M059J (cell line): ENCODE results near the gene NOTCH3. TPM values are rescaled to one million over a fixed set of nuclear protein-coding genes. Genes with fewer than 3 reads are reported as not detected.

Source experiments
- DNase-seq: peaks from one replicate; pipeline ENCODE4 v3.0.0-alpha.2; 2012; ENCODE audit warnings: low read depth
- total RNA-seq: library from RNA; depleted of rRNA; stranded (reverse); fragments of >200 nt; shearing (Covaris generic); gene quantifications from 2 replicates; pipeline ENCODE4 v1.2.3, GENCODE V29; 2014

Gene NOTCH3
- total RNA-seq, 1 experiment from 2014 or later, result 2.4 TPM

DNA sequence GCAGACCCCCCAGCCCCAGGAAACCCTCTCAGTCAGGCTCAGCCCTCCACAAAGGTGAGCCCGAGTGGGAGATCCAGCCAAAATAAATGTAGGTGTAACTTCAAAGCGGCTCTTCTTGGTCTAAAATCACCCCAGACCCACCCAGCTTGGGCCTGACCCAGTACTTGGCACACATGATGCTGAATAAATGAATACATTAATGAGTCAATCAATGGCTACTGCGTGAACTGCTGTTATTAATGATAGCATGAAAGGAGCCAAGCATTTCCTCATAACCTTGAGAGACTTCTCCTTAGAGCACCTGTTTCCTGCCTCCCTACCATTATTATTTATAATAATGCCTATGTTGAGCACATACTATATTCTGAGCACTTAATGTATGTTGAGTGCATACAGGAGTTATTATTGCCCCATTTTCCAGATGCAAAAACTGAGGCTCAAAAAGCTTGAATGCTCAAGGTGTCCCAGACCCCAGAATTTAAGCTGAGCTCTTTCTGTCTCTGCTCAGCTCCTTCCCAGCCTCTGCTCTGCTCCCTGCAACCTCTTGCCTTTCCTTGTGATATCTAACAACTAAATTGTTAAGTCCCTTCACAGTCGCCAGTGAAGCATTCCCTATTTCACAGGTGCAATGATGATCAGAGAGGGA is 4.3 kb downstream of the NOTCH3 start:
- no peak for DNase-seq

DNA sequence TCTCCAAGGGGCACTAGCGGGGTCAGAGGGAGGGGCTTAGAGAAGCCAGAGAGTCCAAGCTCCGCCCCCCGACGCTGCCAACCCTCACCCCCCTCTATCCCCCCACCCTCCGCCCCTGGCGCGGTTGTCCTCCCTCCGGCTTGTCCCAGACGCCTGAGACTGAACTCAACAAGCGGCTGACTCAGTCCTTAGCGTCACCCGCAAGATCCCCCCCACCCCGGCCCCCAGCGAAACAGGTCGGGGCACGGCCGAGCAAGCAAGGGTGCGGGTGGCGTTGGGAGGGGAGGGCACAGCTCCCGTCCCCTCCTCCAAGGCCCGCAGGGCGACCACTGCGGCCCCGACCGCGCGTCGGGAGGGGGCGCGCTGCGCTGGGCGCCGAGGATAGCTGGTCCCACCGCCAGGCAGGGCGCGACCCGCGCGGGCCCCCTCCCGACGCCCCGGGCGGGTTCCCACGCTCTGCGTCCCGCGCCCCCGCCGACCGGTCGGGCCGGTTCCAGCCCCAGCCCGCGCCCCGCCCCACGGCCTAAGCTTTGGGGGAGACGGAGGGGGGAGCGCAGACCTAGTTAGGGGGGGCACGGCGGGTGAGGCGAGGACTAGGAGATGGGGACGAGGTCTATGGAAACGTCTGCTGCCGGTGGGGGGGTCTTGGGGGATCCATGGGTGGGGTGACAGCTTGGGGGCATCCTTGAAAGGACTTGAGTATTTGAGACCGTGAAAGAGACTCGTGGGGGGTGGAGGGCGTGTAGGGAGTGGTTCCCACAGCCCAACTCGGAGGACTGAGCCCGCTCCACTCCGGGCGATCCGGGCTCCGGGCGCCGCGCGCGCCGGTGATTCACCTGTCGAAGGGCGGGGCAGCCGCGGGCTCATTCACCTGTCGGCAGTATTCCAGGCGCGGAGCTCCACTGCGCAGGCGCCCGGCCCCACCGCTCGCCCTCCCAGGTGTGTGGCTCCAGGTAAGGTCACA is 5.1 kb downstream of the NOTCH3 start:
- peak; percentile 62 for DNase-seq

DNA sequence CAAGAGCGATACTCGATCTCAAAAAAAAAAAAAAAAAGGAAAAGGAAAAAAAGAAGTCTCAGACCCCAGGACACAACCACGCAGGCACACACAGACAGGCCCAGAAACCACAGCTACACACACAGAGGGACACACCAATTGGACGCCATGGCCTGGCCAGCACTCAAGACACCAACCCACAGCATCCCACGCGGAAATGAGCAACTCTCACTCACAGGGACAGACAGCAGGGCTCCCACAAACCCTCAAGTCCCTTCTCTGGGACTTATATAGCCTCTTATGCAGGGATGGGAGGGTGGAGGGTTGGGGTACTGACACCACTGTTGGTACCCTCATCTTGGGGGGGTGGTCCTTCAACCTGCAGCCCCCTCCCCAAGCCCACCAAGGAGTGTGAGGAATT is 5.9 kb downstream of the NOTCH3 start:
- DNase-seq, result peak; percentile 36

DNA sequence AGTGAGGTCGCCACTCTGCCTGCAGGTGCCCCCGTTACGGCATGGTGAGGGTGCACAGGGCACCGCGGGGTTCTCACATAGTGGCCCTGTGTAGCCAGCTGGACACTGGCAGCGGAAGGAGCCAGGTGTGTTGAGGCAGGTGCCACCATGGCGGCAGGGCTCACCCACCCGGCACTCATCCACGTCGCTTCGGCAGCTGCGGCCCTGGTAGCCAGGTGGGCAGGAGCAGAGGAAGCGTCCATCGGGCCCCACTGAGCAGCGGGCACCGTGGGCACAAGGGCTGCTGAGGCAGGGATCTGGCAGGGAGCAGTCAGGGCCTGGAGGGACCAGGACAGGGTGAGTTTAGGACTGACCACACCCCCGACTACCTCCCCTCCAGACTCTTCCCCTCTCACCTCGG is 8.8 kb downstream of the NOTCH3 start:
- no peak for DNase-seq

DNA sequence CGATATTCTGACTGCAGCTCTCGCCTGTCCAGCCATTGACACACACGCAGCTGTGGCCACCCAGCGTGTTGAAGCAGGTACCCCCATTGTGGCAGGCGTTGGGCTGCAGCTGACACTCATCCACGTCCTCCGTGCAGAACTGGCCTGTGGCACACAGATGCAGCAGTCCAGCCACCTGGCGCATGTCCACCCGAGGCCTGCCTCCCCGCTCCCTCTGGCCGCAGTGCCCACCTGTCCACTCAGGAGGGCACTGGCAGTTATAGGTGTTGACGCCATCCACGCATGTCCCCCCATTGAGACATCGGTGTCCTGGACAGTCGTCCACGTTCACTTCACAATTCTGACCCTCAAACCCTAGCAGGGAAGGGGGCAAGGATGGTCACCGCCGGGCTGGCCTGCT is 9.3 kb downstream of the NOTCH3 start:
- DNase-seq, result no peak

DNA sequence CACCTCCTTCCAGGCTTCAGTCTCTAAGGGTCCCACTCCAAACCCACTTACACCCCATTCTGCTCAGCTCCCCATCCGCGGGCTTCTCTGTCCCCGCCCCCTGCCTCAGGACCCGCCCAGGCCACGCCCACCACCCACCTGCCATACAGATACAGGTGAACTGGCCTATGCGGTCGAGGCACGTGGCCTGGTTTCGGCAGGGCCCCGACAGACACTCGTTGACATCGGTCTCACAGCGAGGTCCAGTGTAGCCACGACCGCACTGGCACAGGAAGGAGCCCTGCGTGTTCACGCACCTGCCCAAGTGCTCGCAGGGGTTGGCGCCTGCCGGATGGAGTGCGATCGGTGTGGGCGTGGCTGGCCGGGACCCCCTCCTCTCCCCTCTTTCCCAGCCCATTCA is 11.9 kb downstream of the NOTCH3 start:
- DNase-seq, result no peak

DNA sequence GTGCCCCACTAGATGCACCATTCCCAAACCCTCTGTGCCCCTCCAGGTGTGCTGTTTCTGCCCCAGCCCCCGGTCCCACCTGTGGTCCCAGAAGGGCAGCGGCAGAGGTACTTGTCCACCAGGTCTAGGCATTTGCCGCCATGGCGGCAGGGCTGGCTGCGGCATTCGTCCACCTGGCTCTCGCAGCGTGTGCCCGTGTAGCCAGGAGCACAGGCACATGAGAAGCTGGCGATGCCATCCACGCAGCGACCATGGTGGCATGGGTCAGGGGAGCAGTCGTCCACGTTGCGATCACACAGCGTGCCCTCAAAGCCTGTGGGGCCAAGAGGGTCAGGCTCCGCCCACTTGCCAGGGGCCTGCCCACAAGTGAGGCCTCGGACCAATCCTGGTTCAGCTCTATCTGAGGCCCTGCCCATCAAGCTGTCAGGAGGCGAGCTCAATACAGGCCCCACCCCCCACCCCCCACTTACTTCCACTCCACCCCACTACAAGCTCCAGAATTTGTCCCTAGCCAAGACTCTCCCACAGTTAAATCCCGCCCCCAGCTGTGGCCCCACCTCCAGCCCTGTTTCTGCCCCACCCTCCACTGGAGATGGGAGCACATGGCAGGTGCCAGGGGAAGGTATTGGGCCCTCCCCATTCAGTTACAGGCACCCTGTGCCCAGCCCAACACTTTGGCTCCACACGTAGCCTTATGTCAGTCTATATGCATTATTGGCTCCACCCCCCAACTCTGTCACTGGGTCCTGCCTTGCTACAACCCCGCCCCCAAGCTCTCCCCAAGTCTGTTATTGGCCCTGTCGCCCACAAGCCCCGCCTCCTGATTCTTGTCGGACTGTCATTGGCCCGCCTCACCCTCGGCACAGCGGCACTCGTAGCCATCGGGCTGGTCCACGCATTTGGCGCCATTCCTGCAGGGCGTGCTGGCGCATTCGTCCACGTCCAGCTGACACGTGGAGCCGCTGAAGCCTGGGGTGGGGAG is 13.5 kb downstream of the NOTCH3 start:
- no peak for DNase-seq

DNA sequence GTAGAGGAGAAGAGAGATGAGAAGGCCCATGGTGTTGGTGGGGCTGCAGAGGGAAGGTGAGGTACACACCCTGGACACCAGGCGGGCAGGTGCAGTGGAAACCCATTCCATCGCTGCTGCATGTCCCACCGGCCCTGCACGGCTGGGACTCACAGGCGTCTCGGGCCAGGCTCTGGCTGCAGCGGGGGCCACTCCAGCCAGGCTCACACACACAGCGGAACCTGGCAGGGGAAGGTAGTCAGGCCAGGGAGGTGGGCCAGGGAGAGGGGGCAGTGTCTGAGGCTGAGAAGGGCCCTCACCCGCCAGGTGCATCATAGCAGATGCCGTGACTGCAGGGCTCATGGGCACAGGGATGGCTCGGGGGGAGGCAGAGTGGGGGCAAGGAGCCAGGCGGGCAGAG is 15.6 kb downstream of the NOTCH3 start:
- DNase-seq, result no peak

DNA sequence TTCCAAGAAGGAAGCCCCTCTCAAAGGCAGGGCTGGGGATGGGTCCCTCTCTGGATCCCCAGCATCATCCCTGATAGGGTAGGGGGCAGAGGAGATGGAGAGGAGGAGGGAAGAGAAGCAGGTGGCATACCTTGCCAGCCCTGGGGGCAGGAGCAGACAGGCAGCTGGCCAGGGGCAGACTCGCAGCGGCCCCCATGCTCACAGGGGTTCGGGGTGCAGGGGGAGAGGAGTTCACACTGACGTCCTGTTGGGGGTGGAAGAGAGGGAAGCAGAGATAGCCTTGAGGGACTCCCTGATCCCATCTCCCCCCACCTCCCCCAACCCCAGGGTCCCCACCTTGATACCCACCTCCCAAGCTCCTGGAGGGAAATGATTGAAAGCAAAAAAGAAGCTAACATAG is 16.0 kb downstream of the NOTCH3 start:
- no peak for DNase-seq

DNA sequence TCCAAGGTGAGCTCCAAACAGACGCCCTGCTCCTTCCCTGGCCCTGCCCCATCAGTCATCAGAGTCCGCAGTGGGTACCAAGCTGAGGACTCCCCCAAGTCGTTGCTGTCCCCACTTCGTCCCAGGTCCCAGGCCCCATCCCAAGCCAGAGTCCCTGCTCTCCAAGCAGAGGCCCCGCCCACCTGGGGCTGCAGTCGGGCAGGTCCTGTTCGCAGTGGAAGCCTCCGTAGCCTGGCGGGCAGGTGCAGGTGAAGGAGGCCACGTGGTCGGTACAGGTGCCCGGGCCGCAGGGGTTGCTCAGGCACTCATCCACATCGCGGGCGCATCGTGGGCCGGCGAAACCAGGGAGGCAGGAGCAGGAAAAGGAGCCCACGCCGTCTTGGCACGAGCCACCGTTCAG is 19.4 kb downstream of the NOTCH3 start:
- no peak for DNase-seq

DNA sequence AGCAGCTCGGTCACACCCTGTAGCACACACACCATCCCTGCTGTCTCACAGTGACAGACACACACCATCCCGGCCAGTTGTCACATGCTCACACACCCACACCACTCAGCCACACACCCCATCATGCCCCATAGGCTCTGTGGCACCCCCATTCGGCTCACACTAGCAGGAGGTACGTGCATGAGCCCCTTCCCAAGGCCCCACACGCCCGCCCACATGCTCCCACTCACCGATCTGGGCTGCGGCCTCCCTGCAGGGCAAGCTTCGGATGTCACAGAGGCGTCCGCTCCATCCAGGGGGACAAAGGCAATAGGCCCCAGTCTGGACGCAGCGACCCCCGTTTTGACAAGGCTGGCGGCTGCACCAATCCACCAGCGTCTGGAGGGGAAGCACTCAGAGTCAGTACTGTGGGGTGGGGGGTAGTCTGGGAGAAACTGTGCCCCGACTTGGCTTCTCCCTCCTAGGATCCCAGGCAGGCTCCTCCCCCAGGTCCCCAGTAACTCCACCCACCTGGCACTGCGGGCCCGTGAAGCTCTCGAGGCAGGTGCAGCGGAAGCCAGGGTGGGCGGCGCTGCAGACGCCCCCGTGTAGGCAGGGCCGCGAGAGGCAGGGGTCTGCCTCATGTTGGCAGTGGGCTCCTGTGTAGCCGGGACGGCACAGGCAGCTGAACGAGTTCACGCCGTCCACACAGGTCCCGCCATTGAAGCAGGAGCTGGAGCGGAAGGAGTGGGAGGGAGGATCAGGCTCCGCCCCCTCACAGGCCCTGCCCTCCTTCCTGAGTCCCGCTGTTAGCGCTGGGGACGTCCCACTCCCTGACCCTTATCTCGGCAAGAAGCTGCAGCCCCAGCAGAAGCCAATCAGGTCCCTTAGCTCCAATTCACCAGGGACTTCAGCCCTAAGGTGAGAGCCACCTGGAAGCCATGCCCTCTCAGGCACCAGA is 20.1 kb downstream of the NOTCH3 start:
- no peak for DNase-seq

DNA sequence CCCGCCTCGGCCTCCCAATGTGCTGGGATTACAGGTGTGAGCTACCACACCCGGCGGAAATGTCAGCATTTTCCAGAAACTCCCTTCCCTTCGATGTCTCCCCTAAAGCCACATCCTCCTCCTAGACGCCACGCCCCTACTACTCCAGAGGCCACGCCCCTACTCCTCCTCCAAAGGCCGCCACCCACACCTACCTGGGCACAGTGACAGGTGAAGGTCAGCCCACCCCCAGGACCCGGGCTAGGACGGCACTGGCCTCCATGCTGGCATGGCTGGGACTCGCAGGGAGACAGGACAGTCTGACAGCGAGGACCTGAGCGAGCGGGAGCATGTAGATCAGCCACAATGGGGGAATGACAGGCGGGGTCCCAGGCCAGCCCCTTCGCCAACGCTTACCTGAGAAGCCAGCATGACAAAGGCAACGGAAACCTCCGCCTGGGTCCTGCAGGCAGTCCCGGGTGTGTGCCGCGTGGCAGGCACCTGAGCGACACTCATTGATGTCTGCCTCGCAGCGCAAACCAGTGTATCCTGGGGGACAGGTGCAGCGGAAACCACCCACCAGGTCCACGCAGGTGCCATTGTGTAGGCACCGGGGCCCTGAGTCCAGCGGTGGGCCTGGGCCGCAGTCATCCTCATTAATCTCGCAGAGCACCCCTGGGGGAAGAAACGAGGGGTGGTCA is 22.0 kb downstream of the NOTCH3 start:
- no peak for DNase-seq

DNA sequence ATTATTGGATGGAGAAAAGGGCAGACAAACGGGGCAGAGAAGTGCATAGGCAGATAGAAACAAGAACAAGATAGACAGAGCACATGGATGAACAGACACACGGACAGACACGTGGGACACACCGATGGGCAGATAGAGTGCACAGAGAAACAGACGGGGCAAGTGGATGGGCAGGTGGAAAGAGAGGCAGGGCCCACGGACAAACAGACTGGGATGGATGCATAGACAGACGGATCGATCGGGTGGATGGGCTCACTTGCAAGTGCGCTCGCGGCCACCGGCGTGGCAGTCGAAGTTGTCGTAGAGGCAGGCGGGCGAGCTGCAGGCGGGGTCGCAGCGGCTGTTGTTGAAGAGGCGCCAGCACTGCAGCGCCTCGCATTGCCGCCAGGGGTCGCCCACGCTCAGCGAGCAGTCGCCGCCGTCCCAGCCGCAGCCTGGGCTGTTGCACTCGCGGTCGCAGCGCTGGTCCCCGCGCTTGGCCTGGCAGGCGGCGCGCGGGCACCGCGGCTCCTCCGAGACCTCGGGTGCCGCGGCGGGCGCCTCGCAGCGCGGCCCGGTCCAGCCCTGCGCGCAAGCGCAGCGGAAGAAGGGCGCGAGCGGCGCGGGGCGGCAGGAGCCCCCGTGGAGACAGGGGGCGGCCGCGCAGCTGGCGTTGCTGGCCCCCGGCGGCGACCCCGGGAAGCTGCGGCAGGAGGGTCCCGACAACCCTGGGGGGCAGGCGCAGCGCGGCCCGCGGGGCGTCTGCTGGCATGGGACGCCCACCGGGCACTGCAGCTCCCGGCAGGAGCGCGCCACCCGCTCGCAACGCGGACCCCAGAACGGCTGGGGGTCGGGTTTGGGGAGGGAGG is 23.3 kb downstream of the NOTCH3 start:
- peak; percentile 76 for DNase-seq

DNA sequence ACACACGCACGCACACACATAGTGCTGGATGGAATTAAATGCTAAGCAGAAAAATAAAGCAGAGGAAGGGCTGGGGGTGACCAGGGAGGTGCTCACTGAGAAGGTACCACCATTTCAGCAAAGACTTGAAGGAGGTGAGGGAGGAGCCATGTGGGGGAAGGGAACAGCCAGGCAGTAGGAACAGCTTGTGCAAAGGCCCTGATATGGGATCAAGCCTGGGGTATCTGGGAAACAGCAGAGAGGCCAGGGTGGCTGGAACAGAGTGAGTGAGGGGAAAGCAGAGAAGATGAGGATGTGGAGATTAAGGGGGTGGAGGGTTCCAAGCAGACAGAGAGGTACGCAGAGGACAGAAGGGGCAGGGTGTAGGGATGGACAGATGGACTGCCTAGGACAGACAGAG is 25.2 kb downstream of the NOTCH3 start:
- DNase-seq, result no peak

DNA sequence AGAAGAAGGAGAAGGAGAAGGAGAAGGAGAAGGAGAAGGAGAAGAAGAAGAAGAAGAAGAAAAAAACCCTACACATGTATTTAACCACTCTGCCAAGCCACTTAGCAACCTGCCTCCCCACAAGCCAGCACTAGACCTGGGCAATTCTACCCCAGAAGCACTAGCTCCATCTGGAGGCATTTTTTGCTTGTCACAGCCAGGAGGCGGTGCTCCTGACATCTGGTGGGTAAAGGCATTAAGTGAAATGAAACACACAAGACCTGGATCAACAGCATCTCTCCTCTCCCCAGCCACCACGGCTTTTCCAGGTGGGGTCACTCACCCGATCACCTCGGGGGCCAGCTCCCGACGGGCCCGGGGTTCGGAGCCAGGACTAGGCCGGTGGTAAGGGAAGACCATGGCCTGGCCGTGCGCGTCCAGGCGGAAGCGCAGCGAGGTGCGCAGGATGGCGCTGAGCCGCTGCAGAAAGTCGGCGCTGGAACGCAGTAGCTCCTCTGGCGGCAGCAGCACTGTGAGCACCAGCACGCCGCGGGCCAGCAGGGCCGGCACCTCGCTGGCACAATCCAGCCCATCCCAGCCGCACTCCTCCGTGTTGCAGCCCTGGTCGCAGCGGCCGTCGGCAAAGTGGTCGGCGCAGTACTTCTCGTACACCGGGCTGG is 26.9 kb downstream of the NOTCH3 start:
- DNase-seq, result peak; percentile 37

DNA sequence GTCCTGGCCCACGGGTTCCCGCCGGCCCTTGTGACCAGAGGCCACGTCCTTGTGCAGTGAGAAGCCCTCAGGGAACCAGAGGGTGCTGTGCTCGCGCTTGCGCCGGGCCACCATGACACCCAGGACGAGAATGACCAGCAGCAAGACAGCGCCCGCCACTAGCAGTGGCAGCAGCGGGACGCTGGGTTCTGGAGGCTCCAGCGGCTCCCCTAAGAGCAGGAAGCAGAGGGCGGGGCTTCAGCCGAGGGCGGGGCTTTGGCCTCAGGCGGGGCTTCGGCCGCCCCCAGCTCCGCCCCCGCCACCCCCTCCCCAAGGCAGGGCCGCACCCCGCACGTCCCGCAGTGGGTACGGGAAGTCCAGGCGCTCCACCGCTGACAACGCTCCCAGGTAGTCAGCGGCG is 30.4 kb downstream of the NOTCH3 start:
- DNase-seq, result no peak

DNA sequence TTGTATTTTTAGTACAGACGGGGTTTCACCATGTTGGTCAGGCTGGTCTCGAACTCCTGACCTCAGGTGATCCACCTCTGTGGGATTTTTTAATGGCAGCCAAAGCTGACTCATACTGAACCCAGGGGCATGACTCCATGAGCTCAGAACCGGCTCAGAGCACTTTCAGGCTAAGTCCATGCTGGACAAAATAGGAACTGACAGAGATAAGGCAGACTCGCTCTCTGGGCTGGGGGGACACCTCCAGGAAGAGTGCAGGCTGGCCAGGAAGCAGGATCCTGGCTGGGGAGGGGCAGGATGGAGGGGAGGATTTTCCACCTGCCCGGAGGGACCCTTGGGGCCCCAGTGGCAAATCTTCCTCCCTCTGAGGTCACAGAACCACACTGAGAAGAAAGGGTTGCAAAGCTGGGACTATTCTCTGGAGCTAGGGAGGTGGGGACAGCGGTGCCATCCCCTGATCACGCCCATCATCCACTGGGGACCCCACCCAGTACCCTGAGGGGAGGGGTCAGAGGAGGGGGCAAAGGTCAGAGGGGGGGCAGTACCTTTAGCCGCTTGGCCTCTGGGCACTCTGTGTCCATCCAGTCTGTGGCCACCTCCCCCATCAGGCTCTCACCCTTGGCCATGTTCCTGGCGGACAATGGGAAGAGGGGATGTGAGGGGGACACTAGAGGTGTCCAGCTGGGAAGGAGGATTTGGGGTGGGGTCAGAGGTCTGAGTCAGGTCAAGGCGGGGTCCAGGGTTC is 31.1 kb downstream of the NOTCH3 start:
- DNase-seq, result peak; percentile 40

DNA sequence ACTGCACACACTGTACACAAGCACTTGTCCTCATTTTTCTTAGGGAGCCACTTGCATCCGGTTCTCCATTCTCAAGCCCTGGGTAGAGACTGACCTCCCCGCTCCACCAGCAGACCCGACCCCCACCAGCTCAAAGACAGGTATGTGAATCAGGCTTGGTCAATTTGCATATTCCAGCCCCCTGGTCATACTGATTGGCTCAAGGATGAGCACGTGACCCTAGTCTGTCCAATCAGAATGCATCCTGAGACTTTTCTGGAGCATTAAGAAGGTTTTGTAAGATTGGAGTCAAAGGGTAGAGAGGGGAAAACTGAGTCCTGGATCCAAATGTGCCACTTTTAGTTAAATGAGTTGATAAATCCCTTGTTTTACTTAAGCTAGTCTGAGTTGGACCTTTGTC is 34.1 kb downstream of the NOTCH3 start:
- no peak for DNase-seq
